Ishikawa (cell line): Measurements from ENCODE around the gene SQSTM1.

Experiments
- CEBPB ChIP-seq: IDR thresholded peaks from 2 replicates; pipeline ENCODE4 v1.6.1; 2012
- CREB1 ChIP-seq: IDR thresholded peaks from 2 replicates; pipeline ENCODE4 v1.6.1; 2012; ENCODE audit warnings: low read depth
- FOXM1 ChIP-seq: IDR thresholded peaks from 2 replicates; pipeline ENCODE4 v1.6.1; 2012; ENCODE audit warnings: low read depth, borderline replicate concordance
- RAD21 ChIP-seq: IDR thresholded peaks from 2 replicates; pipeline ENCODE4 v1.6.1; 2012; ENCODE audit warnings: low read depth
- TCF12 ChIP-seq: IDR thresholded peaks from 2 replicates; pipeline ENCODE4 v1.6.1; 2012; ENCODE audit warnings: low read depth
- USF1 ChIP-seq: IDR thresholded peaks from 2 replicates; pipeline ENCODE4 v1.6.1; 2012
- YY1 ChIP-seq: IDR thresholded peaks from 2 replicates; pipeline ENCODE4 v1.6.1; 2012; ENCODE audit warnings: low read depth
- TF ChIP-seq, protein P1 (sequence below): IDR thresholded peaks from 2 replicates; pipeline ENCODE4 v1.6.1; 2012

- TF ChIP-seq CREB1: no peak
- TF ChIP-seq, protein P1, sequence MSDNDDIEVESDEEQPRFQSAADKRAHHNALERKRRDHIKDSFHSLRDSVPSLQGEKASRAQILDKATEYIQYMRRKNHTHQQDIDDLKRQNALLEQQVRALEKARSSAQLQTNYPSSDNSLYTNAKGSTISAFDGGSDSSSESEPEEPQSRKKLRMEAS: no peak
- TF ChIP-seq CEBPB: no peak
- no peak for TF ChIP-seq TCF12
- TF ChIP-seq USF1: no peak
- no peak for TF ChIP-seq YY1
- TF ChIP-seq RAD21: no peak
- no peak for TF ChIP-seq FOXM1
Measured at GRCh38 chr5:179862296-179862695, 41.6 kb downstream of the SQSTM1 start.
